GM19035 (cell line): ENCODE data around the gene CD22.
"Not testable (repeated sequence)": the region's sequence is repeated elsewhere in the genome, so short reads cannot be mapped to it uniquely, and the experiment has no call there.

Experiments
- ATAC-seq: cut with Tn5 transposase; IDR thresholded peaks from one replicate; pipeline ENCODE4 v1.9.1; 2021; ENCODE audit not compliant: unreplicated experiment

CD22 gene

GRCh38 chr19:35357867-35358573 is 29.0 kb downstream of the CD22 start, which contains the start of gene FFAR3:
Gene FFAR3 (plus strand): TSS chr19:35358460. CDS start chr19:35358891, 431 bp downstream.
- no peak for ATAC-seq

- ATAC-seq: not testable (repeated sequence)
These were observed 29.8 kb downstream of the CD22 start for GRCh38 chr19:35358834-35359233.

GRCh38 chr19:35359395-35359794 is 30.4 kb downstream of the CD22 start:
- not testable (repeated sequence) for ATAC-seq

- ATAC-seq: not testable (repeated sequence)
These were observed 31.1 kb downstream of the CD22 start for GRCh38 chr19:35360081-35360480.

GRCh38 chr19:35360880-35361420 is 32.0 kb downstream of the CD22 start:
- no peak for ATAC-seq

- ATAC-seq: no peak
These were observed 33.4 kb downstream of the CD22 start for GRCh38 chr19:35362261-35363000.

GRCh38 chr19:35363001-35363590 is 34.1 kb downstream of the CD22 start:
- ATAC-seq: no peak

GRCh38 chr19:35363711-35364425 is 34.9 kb downstream of the CD22 start:
- ATAC-seq: no peak

- ATAC-seq: no peak
These were observed 36.3 kb downstream of the CD22 start for GRCh38 chr19:35365303-35365702.

GRCh38 chr19:35368378-35368777 is 39.4 kb downstream of the CD22 start:
- ATAC-seq: no peak

- no peak for ATAC-seq
These were observed 40.5 kb downstream of the CD22 start for GRCh38 chr19:35369522-35369921.

- no peak for ATAC-seq
These were observed 41.7 kb downstream of the CD22 start, which contains the start of gene GPR42 for GRCh38 chr19:35370722-35371121. Gene GPR42 (plus strand): TSS chr19:35371068. CDS start chr19:35371360, 292 bp downstream.

GRCh38 chr19:35373492-35373891 is 44.5 kb downstream of the CD22 start:
- ATAC-seq: no peak

- ATAC-seq: not testable (repeated sequence)
These were observed 45.0 kb downstream of the CD22 start for GRCh38 chr19:35374031-35374430.

- ATAC-seq: no peak
These were observed 46.7 kb downstream of the CD22 start for GRCh38 chr19:35375505-35376307.

- ATAC-seq: no peak
These were observed 48.7 kb downstream of the CD22 start for GRCh38 chr19:35377656-35378055.

- no peak for ATAC-seq
These were observed 49.4 kb downstream of the CD22 start for GRCh38 chr19:35378356-35378755.

GRCh38 chr19:35379545-35379944 is 50.6 kb downstream of the CD22 start:
- ATAC-seq: not testable (repeated sequence)

GRCh38 chr19:35379992-35380391 is 51.0 kb downstream of the CD22 start:
- ATAC-seq: no peak
